Measurements from ENCODE around the gene KCNK4. TPM values are rescaled to one million over a fixed set of nuclear protein-coding genes. Genes with fewer than 3 reads are reported as not detected.

KCNK4 gene
- polyA plus RNA-seq, 1 donor from 2014 or later = not detected

GRCh38 chr11:64249563-64250414, 41.3 kb upstream of the KCNK4 start:
- peak overlapping the region in 2 of 3 donors; percentile 59 to 73 for H3K27ac Mint-ChIP-seq
- H3K4me1 Mint-ChIP-seq = peaks cover 0 to 11% (median 10%) of the 10 kb centered on the region in 3 donors
- no peaks in the 10 kb centered on the region for H3K27me3 Mint-ChIP-seq
- no peaks in the 10 kb centered on the region for H3K9me3 Mint-ChIP-seq
- H3K4me3 Mint-ChIP-seq = peak overlapping the region; percentile 26 to 91 (median 70)
- no peaks in the 10 kb centered on the region for H3K36me3 Mint-ChIP-seq

- no peaks in the 10 kb centered on the region for H3K27me3 Mint-ChIP-seq
- peak overlapping the region in 3 of 4 donors; percentile 91 to 92 (median 91) for H3K4me3 Mint-ChIP-seq
- no peaks in the 10 kb centered on the region for H3K9me3 Mint-ChIP-seq
- no peaks in the 10 kb centered on the region for H3K36me3 Mint-ChIP-seq
- H3K4me1 Mint-ChIP-seq = peaks cover 0 to 11% (median 10%) of the 10 kb centered on the region in 3 donors
- H3K27ac Mint-ChIP-seq = peak overlapping the region in 2 of 3 donors; percentile 59 to 73
These were observed 40.6 kb upstream of the KCNK4 start for GRCh38 chr11:64250415-64251015.

GRCh38 chr11:64251016-64251752, 39.9 kb upstream of the KCNK4 start, which contains the start of gene PLCB3:
Gene PLCB3, plus strand, starts transcription at chr11:64251530. Its CDS starts 120 bp downstream, at chr11:64251650.
- no peaks in the 10 kb centered on the region for H3K27me3 Mint-ChIP-seq
- peak within 1 kb of the TSS; percentile 81 to 94 (median 88) for H3K4me3 Mint-ChIP-seq
- H3K36me3 Mint-ChIP-seq = no peaks in the 10 kb centered on the region
- no peaks in the 10 kb centered on the region for H3K9me3 Mint-ChIP-seq
- peaks cover 0 to 8% (median 8%) of the 10 kb centered on the region in 3 donors for H3K4me1 Mint-ChIP-seq
- peak within 1 kb of the TSS; percentile 50 to 86 (median 59) for H3K27ac Mint-ChIP-seq

- H3K9me3 Mint-ChIP-seq = no peaks in the 10 kb centered on the region
- no peaks in the 10 kb centered on the region for H3K36me3 Mint-ChIP-seq
- H3K27me3 Mint-ChIP-seq = no peaks in the 10 kb centered on the region
- H3K4me3 Mint-ChIP-seq = peak overlapping the region; percentile 70 to 94 (median 86)
- peak overlapping the region in 1 of 3 donors; percentile 34 for H3K27ac Mint-ChIP-seq
- peaks cover 0 to 8% (median 8%) of the 10 kb centered on the region in 3 donors for H3K4me1 Mint-ChIP-seq
These were observed 39.4 kb upstream of the KCNK4 start for GRCh38 chr11:64251753-64252002.

GRCh38 chr11:64252003-64252872, 38.9 kb upstream of the KCNK4 start:
- Mint-ChIP-seq H3K27ac (peak overlapping the region in 1 of 3 donors; percentile 34), H3K4me3 (peak overlapping the region; percentile 70 to 94 (median 86)), H3K4me1 (peaks cover 0 to 8% (median 8%) of the 10 kb centered on the region in 3 donors), H3K9me3 (no peaks in the 10 kb centered on the region), H3K36me3 (no peaks in the 10 kb centered on the region), H3K27me3 (no peaks in the 10 kb centered on the region)

- H3K4me1 Mint-ChIP-seq = peaks cover 0 to 8% (median 5%) of the 10 kb centered on the region in 3 donors
- no peaks in the 10 kb centered on the region for H3K27me3 Mint-ChIP-seq
- no peaks in the 10 kb centered on the region for H3K9me3 Mint-ChIP-seq
- H3K27ac Mint-ChIP-seq = no peak overlapping the region
- peak overlapping the region in 3 of 4 donors; percentile 21 to 59 (median 28) for H3K4me3 Mint-ChIP-seq
- no peaks in the 10 kb centered on the region for H3K36me3 Mint-ChIP-seq
These were observed 38.1 kb upstream of the KCNK4 start for GRCh38 chr11:64253043-64253442.

GRCh38 chr11:64253481-64253880, 37.6 kb upstream of the KCNK4 start:
- H3K9me3 Mint-ChIP-seq = no peaks in the 10 kb centered on the region
- H3K27ac Mint-ChIP-seq = no peak overlapping the region
- H3K4me3 Mint-ChIP-seq = peak overlapping the region in 1 of 4 donors; percentile 59
- no peaks in the 10 kb centered on the region for H3K36me3 Mint-ChIP-seq
- peaks cover 0 to 8% (median 5%) of the 10 kb centered on the region in 3 donors for H3K4me1 Mint-ChIP-seq
- no peaks in the 10 kb centered on the region for H3K27me3 Mint-ChIP-seq

GRCh38 chr11:64254326-64254725, 36.8 kb upstream of the KCNK4 start:
- H3K9me3 Mint-ChIP-seq = no peaks in the 10 kb centered on the region
- H3K4me1 Mint-ChIP-seq = peaks cover 0 to 8% (median 5%) of the 10 kb centered on the region in 3 donors
- no peak overlapping the region for H3K27ac Mint-ChIP-seq
- no peaks in the 10 kb centered on the region for H3K27me3 Mint-ChIP-seq
- peak overlapping the region in 1 of 4 donors; percentile 59 for H3K4me3 Mint-ChIP-seq
- H3K36me3 Mint-ChIP-seq = no peaks in the 10 kb centered on the region

GRCh38 chr11:64255135-64256128, 35.7 kb upstream of the KCNK4 start:
- no peak overlapping the region for H3K27ac Mint-ChIP-seq
- H3K4me1 Mint-ChIP-seq = peaks cover 0 to 12% (median 8%) of the 10 kb centered on the region in 3 donors
- H3K27me3 Mint-ChIP-seq = no peaks in the 10 kb centered on the region
- H3K36me3 Mint-ChIP-seq = no peaks in the 10 kb centered on the region
- no peaks in the 10 kb centered on the region for H3K9me3 Mint-ChIP-seq
- no peak overlapping the region for H3K4me3 Mint-ChIP-seq

- Mint-ChIP-seq H3K4me3 (no peak overlapping the region), H3K9me3 (no peaks in the 10 kb centered on the region), H3K27ac (no peak overlapping the region), H3K4me1 (peaks cover 0 to 11% (median 8%) of the 10 kb centered on the region in 3 donors), H3K36me3 (no peaks in the 10 kb centered on the region), H3K27me3 (no peaks in the 10 kb centered on the region)
These were observed 34.8 kb upstream of the KCNK4 start for GRCh38 chr11:64256300-64256699.

GRCh38 chr11:64258356-64258755, 32.7 kb upstream of the KCNK4 start:
- Mint-ChIP-seq H3K4me3 (no peak overlapping the region), H3K27ac (no peak overlapping the region), H3K27me3 (no peaks in the 10 kb centered on the region), H3K4me1 (peaks cover 0 to 7% (median 3%) of the 10 kb centered on the region in 3 donors), H3K36me3 (peaks cover 2% of the 10 kb centered on the region), H3K9me3 (no peaks in the 10 kb centered on the region)

- Mint-ChIP-seq H3K4me1 (peaks cover 0 to 7% (median 3%) of the 10 kb centered on the region in 3 donors), H3K27ac (peak overlapping the region in 1 of 3 donors; percentile 54), H3K9me3 (no peaks in the 10 kb centered on the region), H3K4me3 (peak overlapping the region in 1 of 4 donors; percentile 68), H3K27me3 (no peaks in the 10 kb centered on the region), H3K36me3 (peaks cover 2% of the 10 kb centered on the region)
These were observed 32.1 kb upstream of the KCNK4 start for GRCh38 chr11:64258946-64259532.

- Mint-ChIP-seq H3K4me1 (peaks cover 0 to 7% (median 3%) of the 10 kb centered on the region in 3 donors), H3K36me3 (peaks cover 2% of the 10 kb centered on the region), H3K9me3 (no peaks in the 10 kb centered on the region), H3K27ac (peak overlapping the region in 2 of 3 donors; percentile 54 to 66), H3K4me3 (peak overlapping the region in 2 of 4 donors; percentile 6 to 68), H3K27me3 (no peaks in the 10 kb centered on the region)
These were observed 31.5 kb upstream of the KCNK4 start for GRCh38 chr11:64259533-64260067.

Measured in IgD-negative memory B cell (primary cell).